Activated T-helper 1 cell treated with anti-CD3 and anti-CD28 coated beads, Interleukin-12 subunit alpha, Interleukin-12 subunit beta, Interleukin-2, Interleukin-4 antibody, amounts not matched to agents 30 ng/mL and 10 ng/mL and 1 ng/mL, durations not matched to agents 14 hours and 24 hours and 36 hours (primary cell): ENCODE results near the gene CCT5. TPM values are rescaled to one million over a fixed set of nuclear protein-coding genes. Genes with fewer than 3 reads are reported as not detected.

Experiments used
- DNase-seq: peaks from one replicate; pipeline ENCODE4 v3.0.0; 2021; ENCODE audit warnings: low spot score
- H3K27ac Mint-ChIP-seq: one replicate; pipeline ENCODE4 v1.8.0; 2021; ENCODE audit warnings: mild to moderate bottlenecking, mixed read lengths
- H3K27me3 Mint-ChIP-seq: one replicate; pipeline ENCODE4 v1.8.0; 2022; ENCODE audit warnings: mild to moderate bottlenecking, moderate library complexity, mixed read lengths; ENCODE audit not compliant: insufficient read depth
- H3K36me3 Mint-ChIP-seq: one replicate; pipeline ENCODE4 v1.8.0; 2021; ENCODE audit warnings: low read depth, mixed read lengths
- H3K4me1 Mint-ChIP-seq: one replicate; pipeline ENCODE4 v1.8.0; 2021; ENCODE audit warnings: low read depth, mixed read lengths
- H3K4me3 Mint-ChIP-seq: one replicate; pipeline ENCODE4 v1.8.0; 2021; ENCODE audit warnings: mild to moderate bottlenecking, moderate library complexity, mixed read lengths
- H3K9me3 Mint-ChIP-seq: one replicate; pipeline ENCODE4 v1.8.0; 2021; ENCODE audit warnings: mixed read lengths
- intact Hi-C: fragments of 100-400 bp; cut with micrococcal nuclease; formaldehyde crosslinking; loops from one replicate; pipeline ENCODE4 v1.15.1; 2024
- total RNA-seq: library from RNA; stranded (reverse); gene quantifications from 2 replicates; pipeline ENCODE4 v1.2.3, GENCODE V29; 2022

The CCT5 gene
- total RNA-seq: 511 and 512 TPM in 2 replicates

DNA sequence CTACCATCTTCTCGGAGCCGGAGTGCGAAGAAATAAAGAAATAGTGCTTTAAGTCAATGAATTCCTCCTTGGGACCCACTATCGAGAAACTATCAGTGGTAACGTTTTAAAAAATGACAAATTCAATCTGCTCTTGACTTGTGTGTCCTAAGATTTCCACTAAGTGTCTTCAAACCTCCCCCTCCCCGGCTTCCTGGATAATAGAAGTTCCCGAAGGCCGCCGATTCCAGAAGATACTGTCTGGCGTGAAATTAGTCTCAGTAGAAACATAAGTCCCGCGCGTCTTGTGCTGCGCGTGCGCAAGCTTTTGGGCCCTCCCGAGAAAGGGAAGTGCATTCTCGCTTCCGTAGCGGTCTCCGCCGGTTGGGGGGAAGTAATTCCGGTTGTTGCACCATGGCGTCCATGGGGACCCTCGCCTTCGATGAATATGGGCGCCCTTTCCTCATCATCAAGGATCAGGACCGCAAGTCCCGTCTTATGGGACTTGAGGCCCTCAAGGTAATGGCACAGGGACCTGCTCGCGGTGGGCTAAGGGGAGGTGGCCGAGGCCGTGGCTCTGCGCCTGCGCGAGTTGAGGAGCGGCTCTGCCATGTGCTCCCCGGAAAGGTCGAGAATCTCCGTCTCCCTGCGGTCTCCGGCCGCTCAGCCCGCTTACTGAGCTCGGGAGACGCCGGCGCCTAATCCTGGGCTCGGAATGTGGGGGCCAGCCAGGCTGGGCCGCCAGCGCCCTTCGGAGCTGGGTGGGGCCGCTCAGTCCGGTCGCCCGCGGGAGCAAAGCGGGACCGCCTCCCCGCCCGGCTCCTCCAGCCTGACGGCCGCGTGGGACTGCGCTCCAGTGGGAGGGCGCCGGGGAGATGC is at the start of gene CCT5:
Gene CCT5, plus strand, starts transcription at position 333 of the 858 bp plus-strand sequence. Its CDS starts 61 bp downstream, at position 394.
- peaks cover 20% of the 10 kb centered on the region for H3K36me3 Mint-ChIP-seq
- peak within 1 kb of the TSS; percentile 100 for H3K27ac Mint-ChIP-seq
- intact Hi-C loops: loop anchor here (1.0 to 10.0 kb wide), 7 partner anchors 34 to 1795 kb away; partner anchors contain the start of genes DAP, MARCHF6 and ROPN1L
- peak; percentile 89 for DNase-seq
- H3K9me3 Mint-ChIP-seq: no peaks in the 10 kb centered on the region
- H3K4me3 Mint-ChIP-seq: peak within 1 kb of the TSS; percentile 91
- no peaks in the 10 kb centered on the region for H3K27me3 Mint-ChIP-seq
- peaks cover 53% of the 10 kb centered on the region for H3K4me1 Mint-ChIP-seq

DNA sequence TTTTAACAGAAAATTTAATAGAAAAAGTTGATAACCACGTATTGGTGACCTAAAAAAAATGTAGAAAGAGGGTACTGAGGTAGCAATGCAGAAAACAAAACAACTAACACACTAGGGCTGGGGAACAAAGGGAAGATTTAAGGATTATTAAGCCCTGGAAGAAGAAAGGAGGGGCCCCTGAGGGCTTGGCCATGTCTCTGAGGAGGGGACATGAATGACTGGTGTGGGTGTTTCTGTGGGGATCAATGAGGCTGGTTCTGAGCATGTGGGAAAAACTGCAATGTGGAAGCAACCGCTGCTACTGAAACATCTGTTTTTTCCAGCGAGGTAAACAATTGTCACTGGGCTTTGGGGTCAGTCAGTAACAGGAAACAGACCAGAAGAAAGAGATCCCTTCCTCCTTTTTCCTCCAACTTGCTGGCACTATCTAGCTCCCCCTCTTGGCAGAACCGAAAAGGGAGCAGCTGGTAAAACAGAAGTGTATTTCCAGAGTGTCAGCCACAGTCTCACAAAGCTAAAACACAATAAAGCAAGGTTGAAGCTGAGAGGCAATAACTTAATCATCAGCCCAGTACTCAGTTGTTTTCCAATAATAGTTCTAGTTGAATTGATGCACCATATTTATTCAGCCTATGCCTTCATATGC is 48.7 kb upstream of the CCT5 start:
- H3K27me3 Mint-ChIP-seq: peaks cover 2% of the 10 kb centered on the region
- intact Hi-C loops: no loop called here
- H3K9me3 Mint-ChIP-seq: peaks cover 8% of the 10 kb centered on the region
- no peaks in the 10 kb centered on the region for H3K36me3 Mint-ChIP-seq
- no peak for DNase-seq
- H3K4me1 Mint-ChIP-seq: no peaks in the 10 kb centered on the region
- no peak overlapping the region for H3K4me3 Mint-ChIP-seq
- H3K27ac Mint-ChIP-seq: no peak overlapping the region

DNA sequence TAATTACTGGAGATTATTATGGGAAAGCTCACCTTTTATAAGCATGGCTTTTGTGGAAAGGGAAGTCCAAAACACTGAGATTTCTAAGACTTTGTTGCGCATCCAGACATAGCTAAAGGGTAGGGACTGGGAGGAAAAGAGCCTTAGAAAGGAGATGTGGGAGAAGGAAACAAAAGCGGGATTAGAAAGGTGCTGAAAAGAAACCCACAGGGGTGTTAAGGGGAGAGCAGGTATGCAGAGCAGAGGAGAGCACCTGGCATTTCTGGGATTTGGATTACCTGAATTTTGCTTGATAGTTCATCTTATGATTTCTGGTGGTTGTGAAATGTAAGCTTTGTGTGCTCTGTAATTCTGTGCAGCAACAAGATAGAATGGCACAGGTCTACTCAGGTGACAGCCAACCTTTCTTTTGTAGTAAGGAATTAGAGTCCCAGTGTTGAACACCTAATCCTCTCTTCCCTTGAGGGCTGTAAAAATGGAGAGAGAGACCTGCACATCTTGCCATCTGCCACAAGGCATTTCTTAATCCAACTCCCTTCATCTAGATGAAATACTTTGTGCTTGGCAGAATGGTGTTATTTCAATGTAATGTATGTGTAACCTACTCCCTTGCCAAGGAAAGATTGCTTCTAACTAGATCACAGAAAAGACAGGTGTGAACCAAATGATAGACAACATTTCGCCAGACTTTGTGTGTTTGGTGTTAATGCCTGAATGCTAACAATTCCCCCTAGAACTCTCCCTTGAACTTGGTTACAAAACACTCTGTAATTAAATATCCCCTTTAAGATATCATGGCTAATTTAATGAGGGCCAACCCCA is 47.8 kb upstream of the CCT5 start:
- no peak overlapping the region for H3K4me3 Mint-ChIP-seq
- H3K36me3 Mint-ChIP-seq: no peaks in the 10 kb centered on the region
- intact Hi-C loops: no loop called here
- peaks cover 8% of the 10 kb centered on the region for H3K9me3 Mint-ChIP-seq
- no peaks in the 10 kb centered on the region for H3K4me1 Mint-ChIP-seq
- DNase-seq: no peak
- peaks cover 2% of the 10 kb centered on the region for H3K27me3 Mint-ChIP-seq
- H3K27ac Mint-ChIP-seq: no peak overlapping the region

DNA sequence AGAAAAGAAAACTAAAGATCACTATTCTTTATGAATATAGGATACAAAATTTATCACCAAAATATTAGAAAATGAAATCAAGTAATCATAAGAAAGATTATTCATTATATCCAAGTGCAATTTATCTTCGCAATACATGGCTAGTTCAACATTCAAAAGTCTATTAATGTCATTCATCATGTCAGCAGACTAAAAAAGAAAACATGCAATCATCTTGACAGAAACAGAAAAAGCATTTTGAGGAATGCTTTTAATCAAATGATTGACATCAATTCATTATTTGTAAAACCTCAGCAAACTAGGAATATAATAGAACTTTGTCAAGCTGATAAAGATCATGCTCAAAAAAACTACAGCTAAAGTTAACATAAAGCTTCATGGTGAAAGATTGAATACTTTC is 41.1 kb upstream of the CCT5 start:
- H3K27me3 Mint-ChIP-seq: peaks cover 2% of the 10 kb centered on the region
- H3K27ac Mint-ChIP-seq: no peak overlapping the region

DNA sequence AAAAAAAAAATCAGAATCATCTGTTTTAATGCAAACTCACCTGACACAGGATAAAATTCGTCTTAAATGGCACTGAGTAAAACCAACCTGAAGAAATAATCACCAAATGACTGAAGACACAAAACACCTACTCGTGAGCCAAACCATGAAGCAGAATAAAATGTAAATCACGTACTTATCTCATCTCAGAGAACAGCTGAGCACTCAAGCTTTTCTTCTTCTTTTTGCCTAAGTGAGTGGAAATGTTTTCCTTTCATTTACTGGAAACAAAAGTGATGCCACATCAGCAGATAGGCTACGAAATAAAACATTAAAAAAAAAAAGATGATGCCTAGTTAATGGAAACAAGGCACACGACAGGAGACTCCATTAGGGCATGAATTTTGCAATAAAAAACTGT is 36.8 kb upstream of the CCT5 start:
- Mint-ChIP-seq H3K27ac (no peak overlapping the region), H3K27me3 (no peaks in the 10 kb centered on the region), H3K36me3 (peaks cover 2% of the 10 kb centered on the region), H3K4me1 (no peaks in the 10 kb centered on the region), H3K4me3 (no peak overlapping the region), H3K9me3 (no peaks in the 10 kb centered on the region)
- intact Hi-C loops: no loop called here
- DNase-seq: no peak

More for the DNA sequence above, 41.1 kb upstream of the CCT5 start:
- no peak for DNase-seq
- H3K9me3 Mint-ChIP-seq: no peaks in the 10 kb centered on the region
- intact Hi-C loops: no loop called here
- no peaks in the 10 kb centered on the region for H3K4me1 Mint-ChIP-seq
- peaks cover 2% of the 10 kb centered on the region for H3K36me3 Mint-ChIP-seq
- no peak overlapping the region for H3K4me3 Mint-ChIP-seq

GRCh38 chr5:10214041-10214440 is 36.0 kb upstream of the CCT5 start:
- Mint-ChIP-seq H3K27ac (no peak overlapping the region), H3K4me1 (no peaks in the 10 kb centered on the region), H3K4me3 (no peak overlapping the region), H3K27me3 (no peaks in the 10 kb centered on the region), H3K9me3 (no peaks in the 10 kb centered on the region), H3K36me3 (no peaks in the 10 kb centered on the region)
- no peak for DNase-seq
- intact Hi-C loops: no loop called here

- Mint-ChIP-seq H3K4me3 (no peak overlapping the region), H3K36me3 (no peaks in the 10 kb centered on the region), H3K4me1 (no peaks in the 10 kb centered on the region), H3K27ac (no peak overlapping the region), H3K9me3 (no peaks in the 10 kb centered on the region), H3K27me3 (no peaks in the 10 kb centered on the region)
- DNase-seq: no peak
- intact Hi-C loops: no loop called here
Measured at GRCh38 chr5:10215366-10215765, 34.7 kb upstream of the CCT5 start.

GRCh38 chr5:10216107-10216506 is 34.0 kb upstream of the CCT5 start:
- Mint-ChIP-seq H3K4me1 (no peaks in the 10 kb centered on the region), H3K27ac (no peak overlapping the region), H3K36me3 (no peaks in the 10 kb centered on the region), H3K4me3 (no peak overlapping the region), H3K9me3 (no peaks in the 10 kb centered on the region), H3K27me3 (no peaks in the 10 kb centered on the region)
- no peak for DNase-seq
- intact Hi-C loops: no loop called here

DNA sequence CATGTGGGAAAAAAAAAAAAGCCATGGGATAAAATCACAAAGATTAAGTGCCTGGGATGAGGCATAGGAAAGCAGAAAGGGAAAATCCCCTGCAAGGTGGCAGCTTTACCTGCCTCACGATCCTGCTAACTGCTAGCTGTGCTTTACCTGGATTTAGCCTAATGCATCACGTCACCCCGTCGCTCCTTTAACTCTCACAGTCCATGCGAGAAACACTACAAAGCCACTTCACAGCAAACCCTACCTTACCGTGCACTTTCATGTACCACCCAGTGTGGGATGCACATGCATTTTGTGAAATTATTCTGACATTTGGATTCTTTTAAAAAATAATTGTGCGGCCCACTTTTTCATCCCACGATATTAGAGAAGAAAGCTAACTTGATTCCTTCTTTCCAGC is 31.4 kb upstream of the CCT5 start:
- DNase-seq: no peak
- Mint-ChIP-seq H3K4me3 (no peak overlapping the region), H3K27me3 (no peaks in the 10 kb centered on the region), H3K27ac (no peak overlapping the region), H3K36me3 (peaks cover 3% of the 10 kb centered on the region), H3K9me3 (no peaks in the 10 kb centered on the region), H3K4me1 (no peaks in the 10 kb centered on the region)
- intact Hi-C loops: no loop called here

GRCh38 chr5:10219068-10219467 is 31.0 kb upstream of the CCT5 start:
- intact Hi-C loops: no loop called here
- H3K9me3 Mint-ChIP-seq: no peaks in the 10 kb centered on the region
- no peak overlapping the region for H3K27ac Mint-ChIP-seq
- DNase-seq: no peak
- no peaks in the 10 kb centered on the region for H3K27me3 Mint-ChIP-seq
- H3K4me1 Mint-ChIP-seq: no peaks in the 10 kb centered on the region
- H3K36me3 Mint-ChIP-seq: peaks cover 6% of the 10 kb centered on the region
- no peak overlapping the region for H3K4me3 Mint-ChIP-seq

GRCh38 chr5:10220248-10220647 is 29.8 kb upstream of the CCT5 start:
- Mint-ChIP-seq H3K9me3 (peaks cover 4% of the 10 kb centered on the region), H3K27me3 (no peaks in the 10 kb centered on the region), H3K27ac (no peak overlapping the region), H3K36me3 (peaks cover 9% of the 10 kb centered on the region), H3K4me3 (no peak overlapping the region), H3K4me1 (no peaks in the 10 kb centered on the region)
- intact Hi-C loops: no loop called here
- DNase-seq: no peak

DNA sequence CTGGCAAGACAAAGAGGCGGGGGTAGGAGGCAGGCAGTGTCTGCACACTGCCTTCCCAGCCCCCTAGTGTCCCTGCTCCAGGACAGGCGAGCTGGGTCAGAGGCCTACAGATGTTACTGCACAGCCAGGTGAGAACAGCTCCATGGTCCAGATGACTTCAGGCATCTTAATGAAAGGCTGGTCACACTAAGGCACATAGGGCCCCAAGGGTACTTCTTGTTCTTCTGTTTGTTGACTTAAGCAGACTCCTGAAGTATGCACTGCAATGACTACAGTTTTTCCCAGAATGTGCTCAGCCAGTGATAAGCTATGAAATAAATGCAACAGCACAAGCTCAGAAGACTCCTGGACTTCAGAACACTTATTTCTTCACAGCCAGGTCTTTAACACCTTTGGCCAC is 27.8 kb upstream of the CCT5 start:
- Mint-ChIP-seq H3K4me3 (no peak overlapping the region), H3K27ac (no peak overlapping the region), H3K4me1 (no peaks in the 10 kb centered on the region), H3K27me3 (no peaks in the 10 kb centered on the region), H3K36me3 (peaks cover 14% of the 10 kb centered on the region), H3K9me3 (peaks cover 4% of the 10 kb centered on the region)
- no peak for DNase-seq
- intact Hi-C loops: no loop called here

GRCh38 chr5:10227379-10227778 is 22.7 kb upstream of the CCT5 start:
- DNase-seq: no peak
- Mint-ChIP-seq H3K4me3 (no peak overlapping the region), H3K9me3 (peaks cover 4% of the 10 kb centered on the region)

More at GRCh38 chr5:10227379-10227778, 22.7 kb upstream of the CCT5 start:
- intact Hi-C loops: no loop called here
- no peaks in the 10 kb centered on the region for H3K27me3 Mint-ChIP-seq
- H3K4me1 Mint-ChIP-seq: no peaks in the 10 kb centered on the region
- no peak overlapping the region for H3K27ac Mint-ChIP-seq
- peaks cover 15% of the 10 kb centered on the region for H3K36me3 Mint-ChIP-seq
